Caco-2 (cell line): ENCODE measurements around the gene NSUN6. TPM values are rescaled to one million over a fixed set of nuclear protein-coding genes. Genes with fewer than 3 reads are reported as not detected.

Source experiments
- BruUV-seq: library from RNA; stranded (reverse); fragments of 400-500 nt; replicated peaks from 2 replicates; lab custom pipeline; 2021; lab: Mats Ljungman, UMichigan
- CTCF ChIA-PET: fragments of 300-600 bp; sonication (Branson Sonifier 250); formaldehyde crosslinking; loops from one replicate; lab custom pipeline; 2022; ENCODE audit warnings: antibody characterized with exemption; lab: Charles Lee
- POLR2A ChIA-PET: fragments of 300-600 bp; sonication (Branson Sonifier 250); formaldehyde crosslinking; loops from one replicate; lab custom pipeline; 2022; ENCODE audit warnings: antibody characterized with exemption; lab: Charles Lee
- DNase-seq, 2 experiments: peaks; one replicate each; pipeline versions ENCODE4 v3.0.0 to v3.0.0-alpha.2; 2020 to 2022
- H3K27me3 ChIP-seq: replicated peaks from 2 replicates; pipeline ENCODE4 v1.6.0; 2011; ENCODE audit warnings: low read length; ENCODE audit not compliant: control insufficient read depth, insufficient read depth
- H3K36me3 ChIP-seq: 2 replicates; pipeline ENCODE4 v1.5.1; 2011; ENCODE audit warnings: low read length; ENCODE audit not compliant: control insufficient read depth, insufficient read depth
- H3K4me1 ChIP-seq: fragments of 250-450 bp; sonication (Bioruptor Pico); 2 replicates; pipeline ENCODE4 v1.5.1; 2020; ENCODE audit warnings: mild to moderate bottlenecking
- H3K4me3 ChIP-seq: 2 replicates; pipeline ENCODE4 v1.5.1; 2011; ENCODE audit warnings: low read depth, mild to moderate bottlenecking, control low read depth, low read length
- H3K9me3 ChIP-seq: fragments of 250-450 bp; sonication (Bioruptor Pico); 2 replicates; pipeline ENCODE4 v1.5.1; 2020; ENCODE audit warnings: mild to moderate bottlenecking, moderate library complexity
- H3K27ac Mint-ChIP-seq: one replicate; pipeline ENCODE4 v1.8.0; 2022; ENCODE audit warnings: mixed read lengths; ENCODE audit not compliant: unreplicated experiment
- H3K27me3 Mint-ChIP-seq: one replicate; pipeline ENCODE4 v1.8.0; 2022; ENCODE audit warnings: mixed read lengths; ENCODE audit not compliant: insufficient read depth, unreplicated experiment
- H3K36me3 Mint-ChIP-seq: one replicate; pipeline ENCODE4 v1.8.0; 2022; ENCODE audit warnings: mild to moderate bottlenecking, mixed read lengths; ENCODE audit not compliant: insufficient read depth, unreplicated experiment
- H3K4me1 Mint-ChIP-seq: one replicate; pipeline ENCODE4 v1.8.0; 2022; ENCODE audit warnings: low read depth, mixed read lengths; ENCODE audit not compliant: unreplicated experiment
- H3K4me3 Mint-ChIP-seq: one replicate; pipeline ENCODE4 v1.8.0; 2022; ENCODE audit warnings: mild to moderate bottlenecking, moderate library complexity, mixed read lengths; ENCODE audit not compliant: unreplicated experiment
- H3K9me3 Mint-ChIP-seq: one replicate; pipeline ENCODE4 v1.8.0; 2022; ENCODE audit warnings: mixed read lengths; ENCODE audit not compliant: unreplicated experiment
- CTCF ChIP-seq, 2 experiments: fragments of 200-600 bp in 1 of 2; IDR thresholded peaks; 1 replicate in 1 of 2; 2 replicates in 1 of 2; pipeline versions ENCODE4 v1.5.1 to v1.8.0; 2011 to 2022; ENCODE audit warnings: antibody characterized with exemption in 1 of 2, control low read depth in 1 of 2, inconsistent platforms in 1 of 2, low read depth in 1 of 2, low read length in 1 of 2, mild to moderate bottlenecking in 1 of 2, moderate library complexity in 1 of 2; ENCODE audit not compliant: insufficient read depth in 1 of 2, severe bottlenecking in 1 of 2, unreplicated experiment in 1 of 2
- intact Hi-C: fragments of 100-400 bp; cut with micrococcal nuclease; formaldehyde crosslinking; loops from one replicate; pipeline ENCODE4 v1.10.0; 2022; ENCODE audit not compliant: unreplicated experiment
- total RNA-seq: library from RNA; stranded (reverse); gene quantifications from 2 replicates; pipeline ENCODE4 v1.2.3, GENCODE V29; 2022

The NSUN6 gene
- total RNA-seq, 1 experiment from 2014 or later, result 17.3 TPM

- Mint-ChIP-seq H3K36me3 (peaks cover 38% of the 10 kb centered on the region), H3K4me1 (peaks cover 54% of the 10 kb centered on the region), H3K27me3 (no peaks in the 10 kb centered on the region), H3K9me3 (no peaks in the 10 kb centered on the region), H3K4me3 (no peak overlapping the region), H3K27ac (no peak overlapping the region)
- H3K4me1 ChIP-seq, result peaks cover 50% of the 10 kb centered on the region
- ChIA-PET CTCF (no interaction called here), POLR2A (interaction anchor here (0.6 kb wide), 1 partner anchor 43 kb away, joined by 6 read pairs; the partner anchor contains the start of gene ARL5B)
- peaks cover 6% of the 10 kb centered on the region for H3K36me3 ChIP-seq
- no peaks in the 10 kb centered on the region for H3K9me3 ChIP-seq
- no peak overlapping the region for H3K4me3 ChIP-seq
- intact Hi-C loops, result loop anchor here (1.0 kb wide), 1 partner anchor 9 kb away; no protein-coding TSS in a partner anchor
- H3K27me3 ChIP-seq, result no peaks in the 10 kb centered on the region
- DNase-seq, result no peak
- no TSS peak for BruUV-seq
- TF ChIP-seq CTCF (IDR thresholded peaks at IDR 0.05; ENCODE audit: insufficient read depth in 1 of 2, low read depth in 1 of 2, low read length in 1 of 2, severe bottlenecking in 1 of 2, unreplicated experiment in 1 of 2), result no peak
These were observed 35.8 kb downstream of the NSUN6 start for GRCh38 chr10:18615618-18616017.

- no peaks in the 10 kb centered on the region for H3K27me3 Mint-ChIP-seq
- Histone ChIP-seq H3K4me1 (peaks cover 53% of the 10 kb centered on the region), H3K27me3 (no peaks in the 10 kb centered on the region), H3K4me3 (no peak overlapping the region), H3K36me3 (peaks cover 4% of the 10 kb centered on the region), H3K9me3 (no peaks in the 10 kb centered on the region)
- H3K27ac Mint-ChIP-seq, result peak overlapping the region; percentile 89
- H3K9me3 Mint-ChIP-seq, result no peaks in the 10 kb centered on the region
- intact Hi-C loops, result no loop called here
- ChIA-PET CTCF (no interaction called here), POLR2A (interaction anchor here (0.5 kb wide), 1 partner anchor 959 kb away, joined by 3 read pairs; no protein-coding TSS in a partner anchor)
- no peak overlapping the region for H3K4me3 Mint-ChIP-seq
- H3K4me1 Mint-ChIP-seq, result peaks cover 53% of the 10 kb centered on the region
- TF ChIP-seq CTCF (IDR thresholded peaks at IDR 0.05; ENCODE audit: insufficient read depth in 1 of 2, low read depth in 1 of 2, low read length in 1 of 2, severe bottlenecking in 1 of 2, unreplicated experiment in 1 of 2), result no peak
- DNase-seq, result no peak
- peaks cover 15% of the 10 kb centered on the region for H3K36me3 Mint-ChIP-seq
- BruUV-seq, result TSS peak; percentile 88
These were observed 40.2 kb downstream of the NSUN6 start for GRCh38 chr10:18611168-18611567.

- POLR2A ChIA-PET, result interaction anchor here (0.6 kb wide), 1 partner anchor 48 kb away, joined by 8 read pairs; no protein-coding TSS in a partner anchor
- peak; percentile 87 to 90 for DNase-seq
- H3K27me3 ChIP-seq, result no peaks in the 10 kb centered on the region
- Mint-ChIP-seq H3K9me3 (no peaks in the 10 kb centered on the region), H3K4me1 (peaks cover 53% of the 10 kb centered on the region), H3K27ac (peak overlapping the region; percentile 89), H3K27me3 (no peaks in the 10 kb centered on the region), H3K36me3 (peaks cover 15% of the 10 kb centered on the region), H3K4me3 (peak overlapping the region; percentile 62)
- H3K36me3 ChIP-seq, result peaks cover 4% of the 10 kb centered on the region
- no peaks in the 10 kb centered on the region for H3K9me3 ChIP-seq
- no peak overlapping the region for H3K4me3 ChIP-seq
- peaks cover 51% of the 10 kb centered on the region for H3K4me1 ChIP-seq
- no TSS peak for BruUV-seq
- intact Hi-C loops, result loop anchor here (1.0 kb wide), 4 partner anchors 8 to 110 kb away; partner anchors contain the start of gene ARL5B
- TF ChIP-seq CTCF (IDR thresholded peaks at IDR 0.05; ENCODE audit: insufficient read depth in 1 of 2, low read depth in 1 of 2, low read length in 1 of 2, severe bottlenecking in 1 of 2, unreplicated experiment in 1 of 2), result no peak
- CTCF ChIA-PET, result no interaction called here
These were observed 40.9 kb downstream of the NSUN6 start for GRCh38 chr10:18610517-18610916.
